NCI-H2227 (cell line): ENCODE data around the gene DNAH1.

Experiments used
- DNase-seq: peaks from one replicate; lab custom pipeline; 2025; ENCODE audit not compliant: unreplicated experiment; lab: John Stamatoyannopoulos, UW

The DNAH1 gene

DNA sequence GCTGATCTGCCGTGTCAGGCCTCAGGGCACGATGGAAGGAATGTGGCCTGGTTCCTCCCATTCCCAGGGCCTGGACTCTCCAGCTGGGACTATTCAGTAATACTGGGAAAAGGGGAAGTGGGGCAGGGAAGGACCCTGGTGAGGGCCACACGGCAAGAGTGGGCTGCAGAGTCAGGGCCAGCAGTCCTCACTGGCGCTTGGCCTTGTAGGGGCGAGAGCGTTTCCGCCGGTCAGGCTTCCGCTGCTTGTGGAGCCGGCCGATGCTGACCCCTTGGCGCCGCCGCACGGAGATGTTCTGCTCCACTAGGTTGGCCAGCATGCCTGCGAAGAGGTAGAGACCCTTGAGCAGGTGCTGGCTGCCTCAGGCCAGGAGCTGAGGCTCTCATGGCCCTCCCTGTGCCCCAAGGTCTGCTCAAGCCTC, 86.0 kb downstream of the DNAH1 start:
- no peak for DNase-seq

DNA sequence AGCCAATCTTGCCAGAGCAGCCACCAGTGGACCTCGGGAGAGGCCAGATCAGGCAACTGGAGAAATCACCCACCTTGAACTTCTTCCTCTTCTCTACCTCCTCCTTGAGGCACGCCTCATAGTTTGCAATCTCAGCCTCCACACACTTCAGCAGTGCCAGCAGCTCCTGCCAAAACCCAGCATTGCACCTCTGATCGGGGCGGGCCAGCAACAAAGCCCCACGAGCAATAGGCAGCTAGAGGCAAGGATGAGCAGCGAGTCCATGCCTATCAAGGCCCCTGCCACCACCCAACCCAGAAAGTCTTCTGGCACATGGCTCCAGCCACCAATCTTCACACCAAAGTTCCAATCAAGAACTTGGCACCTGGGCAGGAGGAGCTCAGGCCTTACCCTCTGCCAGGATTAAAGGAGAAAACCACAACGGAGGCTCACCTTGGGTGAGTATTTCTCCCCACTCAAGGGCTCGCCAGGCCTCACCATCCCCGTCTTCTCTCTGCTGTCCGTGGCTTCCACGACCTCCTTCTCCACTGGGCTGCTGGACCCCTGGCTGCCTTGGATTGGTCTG, 86.7 kb downstream of the DNAH1 start:
- DNase-seq: no peak

GRCh38 chr3:52403271-52403841, 87.2 kb downstream of the DNAH1 start:
- DNase-seq: no peak

DNA sequence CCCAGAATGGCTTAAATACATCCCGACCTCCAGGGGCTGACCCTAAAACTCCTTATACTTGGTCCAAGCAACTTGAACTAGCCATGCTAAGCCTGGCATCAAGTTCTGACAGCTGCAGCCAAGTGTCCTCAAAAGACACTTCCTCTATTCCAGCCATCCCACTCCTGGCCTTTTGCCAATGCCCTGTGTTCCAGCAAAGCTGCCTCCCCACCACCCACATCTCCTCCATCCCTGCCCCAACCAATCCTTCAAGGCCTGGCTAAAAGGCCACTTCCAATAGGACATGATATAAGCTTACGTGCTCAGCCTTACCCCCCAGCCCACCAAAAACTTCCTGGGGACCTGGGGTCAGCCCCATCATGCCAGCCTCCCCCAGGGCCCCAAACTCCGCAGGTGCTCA, 87.8 kb downstream of the DNAH1 start:
- no peak for DNase-seq

DNA sequence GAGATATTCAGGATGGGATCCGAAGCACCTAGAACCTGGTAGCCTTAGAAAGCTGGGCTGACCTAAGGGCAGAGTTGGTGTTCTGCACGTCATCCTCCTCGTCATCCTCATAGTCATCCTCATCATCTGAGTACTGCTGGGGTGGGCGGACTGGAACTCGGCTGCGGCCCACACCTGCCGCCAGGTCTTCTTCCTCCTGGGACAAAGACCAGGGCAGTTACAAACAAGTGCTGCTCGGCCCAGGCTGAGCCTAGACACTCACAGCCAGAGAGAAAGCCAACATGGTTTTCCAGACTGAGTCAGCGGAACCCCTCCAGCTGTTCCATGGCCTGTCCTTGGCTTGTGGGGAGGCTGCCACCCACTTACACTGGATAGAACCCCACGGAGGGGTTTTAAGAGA, 88.3 kb downstream of the DNAH1 start:
- DNase-seq: no peak

DNA sequence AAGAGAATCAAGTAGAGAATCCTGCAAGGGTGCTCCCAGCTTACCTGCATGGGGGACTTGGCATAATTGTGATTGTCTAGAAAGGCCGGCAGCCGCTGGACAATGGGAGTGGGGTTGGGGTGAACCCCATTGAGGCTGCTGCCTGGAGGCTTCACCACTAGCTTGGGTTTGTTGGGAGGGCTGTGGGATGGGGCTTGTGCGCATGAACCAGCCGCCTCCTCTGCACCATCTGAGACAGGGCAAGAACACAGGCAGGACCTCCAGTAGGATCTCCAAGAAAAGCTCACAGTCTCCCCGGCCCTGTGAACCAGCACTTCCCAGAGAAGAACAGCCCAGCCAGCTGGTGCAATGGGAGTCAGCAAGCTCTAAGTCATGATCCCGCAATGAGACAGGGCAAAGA, 88.9 kb downstream of the DNAH1 start:
- no peak for DNase-seq

DNA sequence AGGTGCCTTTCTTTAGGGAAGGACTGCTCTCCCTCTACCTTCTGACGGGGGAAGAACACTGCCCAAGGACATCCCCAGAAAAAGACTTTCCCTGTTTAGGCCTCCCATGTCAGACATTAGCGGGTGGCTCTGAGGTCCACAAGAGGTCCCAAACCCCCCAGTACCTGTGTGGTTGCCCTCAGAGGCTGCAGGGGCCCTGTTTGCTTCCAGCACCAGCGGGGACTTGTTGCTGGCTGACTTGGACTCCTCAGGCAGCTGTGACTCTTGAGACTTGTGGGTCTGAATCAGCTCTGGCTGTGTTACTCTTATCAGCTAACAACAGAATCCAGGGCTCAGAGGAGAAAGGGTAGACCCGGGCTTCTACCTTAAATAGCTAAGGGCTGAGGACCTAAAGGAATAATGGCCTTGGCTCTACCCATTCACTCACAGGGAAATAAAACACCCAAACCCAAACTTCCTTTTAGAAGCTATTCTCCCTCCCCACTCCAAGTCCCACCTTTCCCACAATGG, 89.5 kb downstream of the DNAH1 start:
- no peak for DNase-seq

GRCh38 chr3:52406231-52406661, 90.1 kb downstream of the DNAH1 start:
- no peak for DNase-seq

DNA sequence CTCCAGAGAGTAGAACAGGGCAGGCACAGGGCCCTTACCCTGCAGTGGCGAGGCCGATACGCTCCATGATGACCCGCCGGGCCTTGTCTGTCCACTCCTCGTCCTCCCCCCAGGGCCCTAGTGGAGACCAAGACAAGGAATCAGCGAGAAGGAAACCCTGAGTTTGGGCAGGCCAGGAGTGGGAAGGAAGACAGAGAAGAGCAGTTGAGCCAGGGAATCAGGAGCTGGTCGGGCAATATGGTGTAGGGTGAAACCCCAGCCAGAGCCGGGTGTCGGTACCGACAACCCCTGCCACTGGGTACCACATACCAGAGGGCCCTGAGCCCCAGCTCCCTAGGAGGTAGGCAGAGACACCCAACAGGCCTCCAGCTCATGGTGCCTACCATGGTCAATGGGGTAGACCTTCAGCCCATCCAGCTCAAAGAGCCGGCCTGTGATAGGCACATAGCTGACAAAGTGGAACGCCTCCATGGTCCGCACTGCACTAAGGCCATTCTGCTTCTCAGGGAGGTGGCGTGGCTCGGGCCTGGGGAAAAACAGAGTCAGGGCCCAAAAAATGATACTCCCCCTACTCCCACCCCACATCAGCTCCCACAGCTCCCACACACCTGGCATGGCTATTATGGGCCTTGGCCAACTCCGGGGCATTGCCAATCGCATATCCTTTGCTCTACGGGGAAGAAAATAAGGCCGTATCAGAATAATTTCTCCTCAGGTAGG, 90.8 kb downstream of the DNAH1 start:
- no peak for DNase-seq

- no peak for DNase-seq
These were observed 91.7 kb downstream of the DNAH1 start for GRCh38 chr3:52407779-52408178.

GRCh38 chr3:52408466-52408865, 92.3 kb downstream of the DNAH1 start:
- DNase-seq: no peak

- no peak for DNase-seq
These were observed 99.7 kb downstream of the DNAH1 start for GRCh38 chr3:52415800-52416199.

- no peak for DNase-seq
These were observed 104.3 kb downstream of the DNAH1 start for GRCh38 chr3:52420388-52420787.

- no peak for DNase-seq
These were observed 106.5 kb downstream of the DNAH1 start for GRCh38 chr3:52422669-52423068.

DNA sequence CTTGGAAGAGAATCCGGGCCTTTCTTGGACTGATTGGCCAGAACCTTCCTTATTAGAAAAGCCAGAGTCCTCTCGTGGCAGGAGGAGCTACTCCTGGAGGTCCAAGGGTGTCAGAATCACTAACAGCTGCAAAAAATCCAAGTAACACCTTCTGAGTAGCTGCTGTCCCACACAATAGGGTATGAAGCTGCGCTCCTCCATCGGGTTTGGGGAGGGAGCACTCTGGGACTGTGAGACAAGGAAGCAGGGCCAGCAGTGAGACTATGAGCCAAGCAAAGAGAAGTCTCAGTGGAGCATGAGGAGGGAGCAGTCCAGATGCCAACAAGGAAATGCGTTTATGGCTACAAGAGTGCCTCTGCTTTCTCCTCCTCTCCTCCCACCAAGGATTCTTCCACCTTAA, 107.1 kb downstream of the DNAH1 start:
- no peak for DNase-seq

DNA sequence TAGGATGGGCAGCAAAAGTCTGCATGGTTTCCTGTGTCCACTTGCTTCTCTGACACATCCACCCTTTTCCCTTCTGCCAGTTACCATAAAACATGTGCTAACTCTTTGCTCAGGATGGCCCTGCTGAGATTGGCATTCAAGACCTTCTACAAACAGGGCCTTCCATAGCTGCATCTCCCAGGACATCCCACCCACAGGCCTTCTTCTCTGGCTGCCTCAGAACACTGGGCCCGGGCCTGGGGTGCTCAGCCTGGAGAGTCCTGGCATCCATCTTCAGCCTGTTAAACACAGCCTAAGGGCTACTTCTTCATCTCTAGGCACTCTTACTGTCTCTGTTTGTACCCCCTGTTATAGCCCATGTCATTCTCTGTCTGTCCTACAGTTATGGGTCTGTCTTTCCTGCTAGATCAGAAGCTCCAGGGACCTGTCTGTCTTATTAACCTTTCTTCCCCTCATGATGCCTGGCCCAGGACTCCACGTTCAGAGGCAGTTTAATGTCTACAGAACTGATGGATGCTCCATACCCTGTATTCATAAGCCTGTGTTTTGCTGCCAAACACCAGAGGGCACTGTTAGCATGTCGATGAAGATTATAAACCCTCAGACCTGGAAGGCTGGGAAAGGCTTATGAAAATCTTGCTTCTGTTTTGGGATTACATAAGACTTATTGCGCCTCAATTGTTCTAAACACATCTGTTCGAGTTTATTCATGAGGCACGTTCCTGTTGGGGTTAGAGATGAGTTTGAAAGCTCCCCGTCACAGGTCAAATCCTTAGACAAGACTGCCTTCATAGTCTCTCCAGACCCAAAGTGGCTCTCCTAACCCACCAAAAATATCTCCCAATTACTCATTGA, 112.3 kb downstream of the DNAH1 start:
- DNase-seq: peak; percentile 70

DNA sequence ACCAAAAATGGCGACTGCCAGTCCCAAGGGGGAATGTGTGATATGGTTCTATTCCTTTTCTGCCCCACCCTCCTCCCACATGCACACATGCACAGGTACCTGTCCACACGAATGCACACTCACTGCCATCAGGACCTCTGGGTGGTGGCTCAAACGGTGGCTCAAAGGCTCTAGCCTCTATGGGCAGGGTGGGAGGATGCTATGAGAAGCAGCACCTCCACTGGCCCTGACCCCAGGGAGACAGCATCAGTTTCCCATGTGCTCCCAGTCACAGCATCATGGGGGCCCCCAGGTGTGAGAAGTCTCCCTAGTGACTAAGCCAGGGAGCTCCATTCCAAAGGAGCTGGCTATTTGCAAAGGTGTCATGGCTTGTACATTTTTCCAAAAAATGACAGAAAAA, 112.9 kb downstream of the DNAH1 start:
- DNase-seq: no peak

- no peak for DNase-seq
These were observed 113.8 kb downstream of the DNAH1 start for GRCh38 chr3:52429779-52430415.

DNA sequence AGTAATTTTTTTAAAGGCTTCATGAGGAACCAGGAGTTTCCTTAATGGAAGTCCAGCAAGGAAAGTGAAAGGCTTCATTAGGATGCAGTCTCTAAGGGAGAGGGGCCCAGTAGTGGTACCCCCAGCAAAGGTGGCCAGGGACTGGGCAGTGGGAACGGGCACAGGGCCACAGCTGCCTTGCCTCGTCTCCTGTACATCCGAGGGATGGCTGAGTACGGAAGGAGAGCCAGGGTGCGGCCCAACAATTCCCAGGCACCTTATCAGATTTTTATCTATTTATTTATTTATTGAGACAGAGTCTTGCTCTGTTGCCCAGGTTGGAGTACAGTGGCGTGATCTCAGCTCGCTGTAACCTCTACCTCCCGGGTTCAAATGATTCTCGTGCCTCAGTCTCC, 114.3 kb downstream of the DNAH1 start:
- no peak for DNase-seq

- no peak for DNase-seq
These were observed 115.5 kb downstream of the DNAH1 start for GRCh38 chr3:52431459-52432223.
